ENCODE measurements around the gene ZNF783.

DNA sequence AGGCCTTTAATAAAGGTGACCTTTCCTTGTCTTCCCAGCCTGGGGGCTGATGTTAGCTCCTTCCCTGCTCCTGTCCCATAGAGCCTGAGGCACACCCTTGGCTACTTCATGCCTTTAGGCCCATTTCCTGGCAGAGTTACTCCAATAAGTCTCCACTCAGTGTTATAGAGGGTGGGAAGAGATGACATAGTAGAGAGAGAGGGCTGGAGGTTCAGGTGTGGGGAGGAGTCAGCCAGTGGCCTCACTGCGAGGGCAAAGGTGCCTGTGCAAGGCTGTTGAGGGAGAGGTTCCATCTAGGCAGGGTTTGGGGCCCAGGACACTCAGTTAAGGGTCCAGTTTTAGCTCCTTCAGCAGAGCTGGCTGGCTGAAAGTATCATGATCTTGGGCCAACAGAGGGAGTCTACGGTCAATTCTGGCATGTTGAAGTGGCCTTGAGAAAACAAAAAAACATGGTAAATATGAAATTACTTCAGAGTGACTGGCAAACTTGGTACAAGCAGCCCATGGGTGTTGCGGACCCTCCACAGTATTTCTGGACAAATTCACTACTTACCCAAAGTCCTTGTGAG, 67.9 kb downstream of the ZNF783 start:
- TF ChIP-seq, protein P1, sequence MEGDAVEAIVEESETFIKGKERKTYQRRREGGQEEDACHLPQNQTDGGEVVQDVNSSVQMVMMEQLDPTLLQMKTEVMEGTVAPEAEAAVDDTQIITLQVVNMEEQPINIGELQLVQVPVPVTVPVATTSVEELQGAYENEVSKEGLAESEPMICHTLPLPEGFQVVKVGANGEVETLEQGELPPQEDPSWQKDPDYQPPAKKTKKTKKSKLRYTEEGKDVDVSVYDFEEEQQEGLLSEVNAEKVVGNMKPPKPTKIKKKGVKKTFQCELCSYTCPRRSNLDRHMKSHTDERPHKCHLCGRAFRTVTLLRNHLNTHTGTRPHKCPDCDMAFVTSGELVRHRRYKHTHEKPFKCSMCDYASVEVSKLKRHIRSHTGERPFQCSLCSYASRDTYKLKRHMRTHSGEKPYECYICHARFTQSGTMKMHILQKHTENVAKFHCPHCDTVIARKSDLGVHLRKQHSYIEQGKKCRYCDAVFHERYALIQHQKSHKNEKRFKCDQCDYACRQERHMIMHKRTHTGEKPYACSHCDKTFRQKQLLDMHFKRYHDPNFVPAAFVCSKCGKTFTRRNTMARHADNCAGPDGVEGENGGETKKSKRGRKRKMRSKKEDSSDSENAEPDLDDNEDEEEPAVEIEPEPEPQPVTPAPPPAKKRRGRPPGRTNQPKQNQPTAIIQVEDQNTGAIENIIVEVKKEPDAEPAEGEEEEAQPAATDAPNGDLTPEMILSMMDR (IDR thresholded peaks at IDR 0.05; ENCODE audit: low read depth, low read length): no peak
- TF ChIP-seq EZH2phosphoT487 (IDR thresholded peaks at IDR 0.05; ENCODE audit: low read depth): no peak

Measured in OCI-LY3 (cell line).